ENCODE data around the gene PCDH9.

The PCDH9 gene

DNA sequence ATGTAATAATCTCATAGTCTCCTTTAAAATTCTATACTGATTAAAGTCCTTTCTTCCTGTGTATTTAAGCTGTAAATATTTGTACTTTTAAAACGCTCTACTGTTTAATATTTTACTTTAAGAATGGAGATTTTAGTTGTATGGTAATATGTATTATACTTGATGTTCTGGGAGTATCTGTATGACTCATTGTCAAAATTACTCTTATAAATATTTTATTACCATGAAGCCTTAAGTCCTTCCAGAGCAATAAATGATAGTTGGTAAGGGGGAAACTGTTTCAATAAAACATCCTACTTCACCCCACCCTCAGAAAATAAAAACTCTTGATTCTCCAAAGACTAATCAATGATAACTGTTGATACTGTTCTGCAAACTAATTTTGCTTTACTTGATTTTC lies 6.4 kb downstream of the PCDH9 start:
- no peak for DNase-seq

DNA sequence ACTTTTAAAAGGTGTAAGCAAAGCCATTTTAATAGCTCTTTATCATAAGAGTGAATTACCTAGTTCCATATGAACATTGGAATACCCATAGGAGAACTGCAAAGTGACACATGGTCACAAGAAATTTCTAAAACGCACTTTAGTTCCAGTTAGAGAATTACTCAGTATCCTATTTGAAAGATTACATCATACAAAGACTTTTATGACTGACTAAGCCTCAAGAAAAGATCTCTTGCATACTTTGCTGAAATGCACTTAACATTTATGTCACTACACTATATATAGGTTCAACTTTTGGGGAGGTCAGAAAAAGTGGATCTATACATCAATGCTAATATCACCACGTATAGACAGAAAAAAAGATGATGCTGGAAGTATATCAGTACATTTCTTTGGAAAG lies 7.1 kb downstream of the PCDH9 start:
- DNase-seq, result no peak

- no peak for DNase-seq
These were observed 8.4 kb downstream of the PCDH9 start for GRCh38 chr13:67221630-67222226.

DNA sequence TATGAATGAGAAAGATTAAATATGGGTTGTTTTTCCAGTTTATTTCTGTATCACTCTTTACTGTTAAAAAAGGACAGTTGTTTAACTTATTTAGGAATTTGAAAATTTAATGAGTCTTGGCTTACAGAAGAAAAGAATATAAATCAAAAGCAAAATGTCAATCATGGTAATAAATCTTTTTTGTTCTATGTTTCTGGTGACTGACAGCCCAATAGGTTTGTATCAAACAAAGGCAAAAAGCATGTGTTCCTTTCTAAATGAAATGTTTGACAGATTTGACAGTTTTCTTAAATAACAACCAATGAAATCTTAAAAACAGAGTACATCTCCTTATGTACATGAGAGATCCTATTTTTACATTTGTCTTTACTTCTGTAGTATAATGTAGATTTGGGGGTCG lies 11.0 kb downstream of the PCDH9 start:
- no peak for DNase-seq

DNA sequence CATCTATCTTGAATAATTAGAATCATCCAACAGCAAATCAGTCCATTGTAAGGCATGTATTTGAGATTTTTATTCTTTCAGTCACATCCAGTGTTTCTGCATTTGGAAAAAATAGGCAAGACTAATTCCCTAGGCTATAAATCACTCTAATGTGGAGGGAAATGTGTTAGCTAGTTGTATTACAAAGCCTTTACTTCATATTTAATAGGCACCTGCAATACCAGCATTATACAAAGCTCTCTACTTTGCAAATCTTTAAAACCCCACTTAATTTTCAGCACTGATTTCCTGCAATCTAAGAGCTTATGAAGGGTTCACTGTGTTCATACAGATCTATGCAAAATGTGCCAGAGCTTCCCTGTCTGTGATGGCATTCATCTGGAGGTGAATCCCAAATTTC lies 12.3 kb downstream of the PCDH9 start:
- DNase-seq, result no peak

GRCh38 chr13:67216864-67217263 lies 13.3 kb downstream of the PCDH9 start:
- no peak for DNase-seq

GRCh38 chr13:67210208-67210607 lies 19.9 kb downstream of the PCDH9 start:
- no peak for DNase-seq

GRCh38 chr13:67208552-67208951 lies 21.6 kb downstream of the PCDH9 start:
- DNase-seq, result no peak

- no peak for DNase-seq
These were observed 25.4 kb downstream of the PCDH9 start for GRCh38 chr13:67204764-67205163.

DNA sequence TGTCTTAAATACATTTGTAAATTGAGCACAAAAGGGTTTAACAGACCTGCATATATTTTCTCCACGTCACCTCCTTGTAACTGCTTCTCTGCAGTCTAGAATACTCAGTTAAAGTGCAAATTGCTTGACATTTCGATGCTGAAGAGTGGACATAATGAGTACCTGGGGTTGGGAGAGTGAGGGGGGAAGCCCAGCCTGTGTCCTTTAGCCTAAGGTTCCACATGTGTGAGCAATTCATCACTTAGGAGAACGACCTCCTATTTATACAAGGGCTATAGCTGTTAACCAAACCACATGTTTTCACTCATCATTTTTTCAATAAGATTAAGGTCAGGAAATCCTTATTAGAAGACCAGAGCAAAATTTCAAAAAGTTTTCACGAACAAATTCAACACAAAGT lies 29.5 kb downstream of the PCDH9 start:
- DNase-seq, result no peak

DNA sequence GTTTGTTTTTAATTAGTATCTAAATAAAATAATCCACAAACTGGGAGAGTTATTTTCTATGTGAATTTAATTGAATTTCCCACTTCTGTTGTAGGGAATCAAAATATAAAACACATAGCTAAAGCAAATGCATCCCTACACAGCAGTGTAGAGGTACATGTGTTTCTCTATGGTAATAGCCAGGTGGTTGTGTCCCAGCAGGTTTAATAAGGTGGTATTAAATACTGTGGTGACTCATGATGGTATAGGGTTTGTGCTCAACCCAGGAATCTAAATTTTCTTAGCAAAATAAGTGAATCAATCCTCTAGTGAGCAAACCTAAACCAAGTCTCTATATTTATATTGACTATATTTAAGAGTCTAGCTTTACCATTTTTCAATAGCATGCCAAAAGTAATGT lies 30.0 kb downstream of the PCDH9 start:
- DNase-seq, result no peak

GRCh38 chr13:67197704-67198103 lies 32.4 kb downstream of the PCDH9 start:
- no peak for DNase-seq

GRCh38 chr13:67193979-67194378 lies 36.2 kb downstream of the PCDH9 start:
- DNase-seq, result no peak

GRCh38 chr13:67192751-67193150 lies 37.4 kb downstream of the PCDH9 start:
- DNase-seq, result no peak

DNA sequence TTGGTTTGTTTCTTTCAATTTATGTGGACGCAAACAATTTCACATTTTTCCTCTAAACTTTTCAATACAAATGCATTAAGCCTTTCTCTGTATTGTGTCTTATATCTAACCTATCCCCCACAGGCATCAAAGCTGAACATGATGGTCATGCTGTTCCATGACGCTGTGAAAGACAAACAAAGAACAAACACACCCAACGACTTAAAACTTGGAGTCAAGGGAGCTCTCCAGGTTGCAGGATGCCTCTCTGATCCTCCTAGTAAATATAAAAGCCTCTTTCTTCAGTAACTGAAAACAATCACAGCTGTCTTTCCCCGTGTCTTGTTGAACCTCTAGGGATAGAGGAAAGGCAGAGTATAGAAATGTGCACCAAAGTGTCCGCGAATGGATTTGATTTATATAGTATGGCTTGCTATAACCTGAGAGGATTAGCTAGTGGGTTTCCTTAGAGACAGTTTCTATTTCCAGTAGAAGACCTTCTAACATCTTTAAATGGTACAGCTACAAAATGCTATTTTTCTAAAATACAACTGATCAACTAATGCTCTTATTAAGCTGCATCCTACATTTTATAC lies 43.1 kb downstream of the PCDH9 start:
- DNase-seq, result no peak

- no peak for DNase-seq
These were observed 45.9 kb downstream of the PCDH9 start for GRCh38 chr13:67184247-67184646.

DNA sequence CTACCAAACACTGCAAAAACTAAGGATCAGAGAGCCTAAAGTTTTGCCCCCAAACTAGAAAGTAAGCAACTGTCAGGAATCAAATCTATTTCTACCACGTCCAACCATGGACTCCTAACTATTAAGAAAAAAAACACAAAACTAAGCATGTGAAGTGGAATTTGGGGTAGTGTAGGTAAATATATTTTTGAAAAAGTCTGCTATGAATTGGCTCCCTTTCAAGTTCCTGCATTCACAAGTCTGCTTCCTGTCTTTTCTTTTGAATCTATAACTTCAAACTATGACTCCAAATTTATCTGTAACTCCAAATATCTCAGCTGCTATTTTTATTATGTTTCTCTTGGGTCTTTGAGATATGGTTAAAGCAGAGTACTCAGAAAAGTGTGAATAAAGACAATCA lies 47.0 kb downstream of the PCDH9 start:
- no peak for DNase-seq

DNA sequence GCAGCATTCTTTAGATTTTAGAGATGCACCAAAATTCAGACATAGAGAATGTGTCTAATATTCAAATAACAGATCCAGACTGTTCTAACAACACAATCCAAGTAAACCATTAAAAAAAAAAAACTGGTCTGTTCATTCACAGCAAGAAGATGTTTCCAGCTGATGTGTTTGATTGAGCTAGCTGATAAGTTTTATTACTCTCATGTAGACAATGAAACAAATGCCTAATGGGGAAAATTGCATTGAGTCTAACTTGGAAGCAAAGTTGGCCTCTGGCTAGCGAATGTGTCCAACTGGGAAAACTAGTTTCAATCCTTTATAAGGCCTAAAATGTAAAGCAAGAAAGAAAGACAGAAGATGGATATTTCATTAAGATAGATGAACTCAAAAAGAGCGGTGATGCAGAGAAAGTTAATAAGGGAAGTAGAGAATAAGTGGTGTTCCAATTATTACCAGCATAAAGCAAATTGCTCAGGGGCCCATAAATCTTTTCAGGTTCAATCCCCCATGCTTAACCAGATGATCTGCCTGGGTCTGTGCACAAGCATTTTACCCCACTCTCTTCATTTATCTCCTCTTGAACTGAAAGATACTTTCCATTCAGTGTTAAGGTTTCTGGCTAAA lies 54.2 kb downstream of the PCDH9 start:
- no peak for DNase-seq

DNA sequence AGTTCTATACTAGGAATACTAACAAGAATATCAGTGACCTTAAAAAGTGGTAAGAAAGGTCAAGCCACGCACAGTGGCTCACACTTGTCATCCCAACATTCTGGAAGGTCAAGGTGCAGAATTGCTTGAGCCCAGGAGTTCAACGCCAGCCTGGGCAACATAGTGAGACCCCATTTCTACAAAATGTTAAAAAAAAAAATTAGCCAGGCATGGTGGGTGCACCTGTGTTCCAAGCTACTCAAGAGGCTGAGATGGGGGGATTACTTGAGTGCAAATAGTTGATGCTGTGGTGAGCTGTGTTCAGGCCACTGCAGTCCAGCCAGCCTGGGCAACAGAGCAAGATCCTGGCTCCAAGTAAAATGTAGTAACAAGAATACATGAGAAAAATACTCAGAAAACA lies 61.8 kb downstream of the PCDH9 start:
- no peak for DNase-seq

GRCh38 chr13:67167420-67167819 lies 62.7 kb downstream of the PCDH9 start:
- DNase-seq, result no peak

GRCh38 chr13:67161176-67161575 lies 69.0 kb downstream of the PCDH9 start:
- no peak for DNase-seq

- no peak for DNase-seq
These were observed 71.2 kb downstream of the PCDH9 start for GRCh38 chr13:67158903-67159302.

DNA sequence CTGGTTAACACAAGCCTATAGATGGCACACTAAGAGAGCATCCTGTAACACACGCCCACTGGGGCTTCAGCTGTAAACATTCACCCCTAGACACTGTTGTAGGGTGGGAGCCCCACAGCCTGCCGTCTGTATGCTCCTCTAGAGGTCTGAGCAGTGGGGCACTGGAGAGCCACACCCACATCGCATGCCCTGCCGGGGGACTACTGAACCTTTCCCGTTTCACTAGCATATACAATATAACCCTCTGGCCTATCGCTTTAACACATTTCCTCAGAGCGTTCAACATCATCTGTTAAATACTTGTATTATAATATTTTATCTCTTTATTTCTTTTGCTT lies 73.4 kb downstream of the PCDH9 start:
- no peak for DNase-seq

DNA sequence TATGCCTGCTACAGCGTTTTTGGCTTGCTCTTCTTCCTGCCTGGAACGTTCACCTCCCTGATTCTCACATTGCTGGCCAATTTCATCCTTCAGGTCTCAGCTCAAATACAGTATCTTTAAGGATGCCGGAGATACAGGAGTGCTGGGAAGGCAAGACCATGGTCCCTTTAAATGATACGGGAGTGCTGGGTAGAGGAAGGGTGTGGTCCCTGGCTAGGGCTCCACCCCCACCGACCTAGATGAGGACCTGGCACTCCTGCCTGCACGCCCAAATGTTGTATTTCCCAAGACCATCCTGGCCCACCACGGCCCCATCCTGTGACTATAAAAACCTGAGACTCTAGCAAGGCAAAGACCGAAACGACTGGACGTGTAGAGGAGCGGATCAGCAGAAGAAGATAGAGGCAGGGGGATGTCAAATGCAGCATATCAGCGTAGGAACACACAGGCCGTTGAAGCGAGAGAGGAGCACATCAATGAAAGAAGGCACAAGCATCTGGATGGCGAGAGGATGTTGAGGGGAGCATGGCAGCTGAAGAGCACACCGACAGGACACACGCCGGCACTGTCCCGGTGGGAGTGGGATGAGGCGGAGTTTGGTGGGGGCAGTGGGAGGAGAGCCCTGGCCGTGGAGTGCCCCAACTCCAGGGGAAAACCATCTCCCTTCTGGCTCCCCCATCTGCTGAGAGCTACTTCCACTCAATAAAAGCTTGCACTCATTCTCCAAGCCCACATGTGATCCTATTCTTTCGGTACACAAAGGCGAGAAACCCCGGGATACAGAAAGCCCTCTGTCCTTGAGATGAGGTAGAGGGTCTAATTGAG lies 74.0 kb downstream of the PCDH9 start:
- no peak for DNase-seq
